NOMO-1 treated with dmso at 0.1 percent for 144 hours (cell line): ENCODE measurements around the gene MED16.
"Not testable (repeated sequence)": the region's sequence is repeated elsewhere in the genome, so short reads cannot be mapped to it uniquely, and the experiment has no call there.

Source experiments
- DNase-seq: peaks from one replicate; lab custom pipeline; 2025; ENCODE audit not compliant: unreplicated experiment; lab: John Stamatoyannopoulos, UW

Gene MED16

DNA sequence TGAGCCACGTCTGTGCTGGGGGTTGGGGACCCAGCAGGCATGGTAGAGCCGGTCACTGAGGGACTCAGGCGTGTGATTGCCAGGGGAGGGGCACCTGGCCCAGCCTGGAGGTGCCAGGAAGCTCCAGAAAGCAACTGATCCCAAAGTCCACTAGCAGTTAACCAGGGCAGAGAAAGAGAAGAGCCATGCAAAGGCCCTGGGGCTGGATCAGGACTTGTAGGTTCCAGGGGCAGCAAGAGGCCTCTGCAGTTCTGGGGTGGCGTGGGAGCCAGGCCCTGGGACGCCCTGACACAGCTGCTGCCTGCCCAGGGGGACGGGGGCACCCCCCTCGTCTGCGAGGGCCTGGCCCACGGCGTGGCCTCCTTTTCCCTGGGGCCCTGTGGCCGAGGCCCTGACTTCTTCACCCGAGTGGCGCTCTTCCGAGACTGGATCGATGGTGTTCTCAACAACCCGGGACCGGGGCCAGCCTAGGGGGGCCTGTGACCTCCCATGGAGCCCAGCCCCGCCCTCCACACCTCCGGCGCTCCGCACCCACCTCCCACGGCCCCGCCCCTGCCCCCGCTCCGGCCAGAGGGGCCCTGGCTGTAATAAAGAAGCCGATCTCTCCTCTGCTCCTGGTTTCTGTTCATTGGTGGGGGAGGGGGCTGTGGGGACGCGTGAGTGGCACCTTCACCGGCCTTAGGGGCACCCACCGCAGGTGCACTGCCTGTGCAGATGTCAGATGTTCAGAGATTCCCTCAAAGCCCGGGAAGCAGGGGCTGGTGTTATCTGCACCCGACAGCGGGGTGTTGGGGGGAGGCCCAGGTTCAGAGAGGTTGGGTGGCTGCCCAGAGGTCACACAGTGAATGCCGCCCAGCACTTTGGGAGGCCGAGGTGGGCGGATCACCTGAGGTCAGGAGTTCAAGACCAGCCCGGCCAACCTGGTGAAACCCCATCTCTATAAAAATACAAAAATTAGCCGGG is 61.3 kb downstream of the MED16 start:
- DNase-seq = no peak

DNA sequence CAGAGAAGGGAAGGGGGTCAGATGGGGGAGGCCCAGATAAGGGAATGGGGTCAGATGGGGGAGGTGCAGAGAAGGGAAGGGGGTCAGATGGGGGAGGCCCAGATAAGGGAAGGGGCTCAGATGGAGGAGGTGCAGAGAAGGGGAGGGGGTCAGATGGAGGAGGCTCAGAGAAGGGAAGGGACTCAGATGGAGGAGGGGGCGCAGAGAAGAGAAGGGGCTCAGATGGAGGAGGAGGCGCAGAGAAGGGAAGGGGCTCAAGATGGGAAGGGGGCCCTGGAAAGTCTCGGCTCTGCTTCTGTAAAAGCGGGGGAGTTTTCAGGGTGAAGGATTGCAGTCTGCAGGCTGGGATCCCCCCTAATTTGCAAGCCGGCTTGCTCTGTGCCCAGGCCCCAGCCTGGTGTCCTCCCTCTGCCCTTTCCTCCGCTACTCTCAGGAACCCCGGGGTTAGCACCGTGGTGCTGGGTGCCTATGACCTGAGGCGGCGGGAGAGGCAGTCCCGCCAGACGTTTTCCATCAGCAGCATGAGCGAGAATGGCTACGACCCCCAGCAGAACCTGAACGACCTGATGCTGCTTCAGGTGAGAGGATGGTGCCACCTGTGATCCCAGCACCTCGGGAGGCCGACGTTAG is 63.7 kb downstream of the MED16 start:
- DNase-seq = no peak

DNA sequence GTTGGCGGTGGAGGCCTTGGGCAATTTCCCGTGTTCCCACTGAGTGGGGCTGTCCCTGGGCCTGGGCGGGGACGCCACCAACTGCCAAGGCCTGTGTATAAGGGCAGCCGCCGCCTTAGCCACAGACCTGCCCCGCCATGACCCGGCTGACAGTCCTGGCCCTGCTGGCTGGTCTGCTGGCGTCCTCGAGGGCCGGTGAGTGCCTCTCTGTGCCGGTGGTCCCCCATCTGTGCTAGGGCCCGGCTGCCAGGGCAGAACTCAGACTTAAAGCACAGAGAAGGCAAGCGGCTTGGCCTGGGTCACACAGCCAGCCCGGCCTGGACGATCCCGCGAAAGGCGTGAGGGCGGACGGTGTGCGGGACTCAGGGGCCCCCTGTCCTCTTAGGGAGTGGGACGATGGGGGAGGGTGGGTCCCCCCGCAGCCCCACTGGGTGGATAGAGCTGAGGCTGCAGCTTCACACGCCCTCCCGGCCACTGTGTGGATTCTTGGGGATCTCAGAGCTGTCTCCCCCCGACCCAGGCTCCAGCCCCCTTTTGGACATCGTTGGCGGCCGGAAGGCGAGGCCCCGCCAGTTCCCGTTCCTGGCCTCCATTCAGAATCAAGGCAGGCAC is 65.2 kb downstream of the MED16 start, which contains the start of gene AZU1:
TSS of gene AZU1 (plus strand) at position 128 of the 612 bp plus-strand sequence. CDS start at position 138, 10 bp downstream.
- peak; percentile 73 for DNase-seq

DNA sequence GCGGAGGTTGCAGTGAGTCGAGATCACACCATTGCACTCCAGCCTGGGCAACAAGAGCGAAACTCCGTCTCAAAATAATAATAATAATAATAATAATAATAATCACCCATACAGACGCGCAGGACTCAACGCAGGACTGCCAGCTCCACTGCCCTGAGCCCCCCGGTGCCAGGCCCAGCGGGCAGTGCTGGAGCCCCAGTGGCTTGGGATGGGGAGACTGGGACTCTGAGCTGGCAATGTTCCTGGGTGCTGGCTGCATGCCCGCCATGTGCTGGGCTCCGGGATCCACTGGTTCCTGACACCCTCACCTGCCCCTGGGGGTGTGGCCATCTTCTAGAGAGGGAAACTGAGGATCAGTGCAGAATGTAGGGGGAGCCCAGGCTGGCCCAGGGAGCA is 65.7 kb downstream of the MED16 start:
- DNase-seq = no peak

DNA sequence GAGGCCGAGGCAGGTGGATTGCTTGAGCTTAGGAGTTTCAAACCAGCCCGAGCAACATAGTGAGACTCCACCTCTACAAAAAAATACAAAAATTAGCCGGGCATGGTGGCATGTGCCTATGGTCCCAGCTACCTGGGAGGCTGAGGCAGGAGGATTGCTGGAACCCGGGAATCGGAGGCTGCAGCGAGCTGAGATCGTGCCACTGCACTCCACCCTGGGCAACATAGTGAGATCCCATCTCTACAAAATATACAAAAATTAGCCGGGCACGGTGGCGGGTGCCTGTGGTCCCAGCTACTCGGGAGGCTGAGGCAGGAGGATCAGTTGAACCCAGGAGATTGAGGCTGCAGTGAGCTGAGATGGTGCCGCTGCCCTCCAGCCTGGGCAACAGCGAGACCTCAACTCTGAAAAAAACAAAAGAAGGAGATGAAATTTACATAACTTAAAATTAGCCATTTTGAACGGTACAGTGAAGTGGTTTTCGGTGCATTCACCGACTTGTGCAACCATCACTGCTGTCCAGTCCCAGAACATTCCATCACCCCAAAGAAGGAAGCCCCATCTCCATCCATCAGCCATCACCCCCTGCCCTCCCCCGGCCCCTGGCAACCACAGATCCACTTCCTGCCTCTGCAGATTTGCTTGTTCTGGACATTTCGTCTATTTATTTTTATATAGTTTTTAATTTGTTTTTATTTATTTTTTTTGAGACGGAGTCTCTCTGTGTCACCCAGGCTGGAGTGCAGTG is 66.9 kb downstream of the MED16 start:
- no peak for DNase-seq

DNA sequence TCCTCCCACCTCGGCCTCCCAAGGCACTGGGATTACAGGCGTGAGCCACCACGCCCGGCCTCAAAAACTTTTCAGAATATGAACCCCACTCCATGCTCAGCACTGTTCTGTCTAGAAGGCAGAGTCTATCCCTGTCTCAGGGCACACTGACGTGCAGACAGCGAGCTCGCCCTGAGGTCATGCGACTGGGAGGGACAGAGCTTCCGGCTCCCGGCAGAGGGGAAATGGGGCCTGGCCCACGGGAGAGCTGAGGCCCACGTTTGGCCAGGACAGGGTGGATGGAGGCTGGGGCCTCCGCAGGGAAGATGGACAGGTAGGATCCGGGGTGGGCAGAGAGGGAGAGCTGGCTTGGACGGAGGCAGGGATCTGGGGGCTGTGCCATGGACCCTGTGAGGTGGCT is 68.1 kb downstream of the MED16 start:
- peak; percentile 66 for DNase-seq

DNA sequence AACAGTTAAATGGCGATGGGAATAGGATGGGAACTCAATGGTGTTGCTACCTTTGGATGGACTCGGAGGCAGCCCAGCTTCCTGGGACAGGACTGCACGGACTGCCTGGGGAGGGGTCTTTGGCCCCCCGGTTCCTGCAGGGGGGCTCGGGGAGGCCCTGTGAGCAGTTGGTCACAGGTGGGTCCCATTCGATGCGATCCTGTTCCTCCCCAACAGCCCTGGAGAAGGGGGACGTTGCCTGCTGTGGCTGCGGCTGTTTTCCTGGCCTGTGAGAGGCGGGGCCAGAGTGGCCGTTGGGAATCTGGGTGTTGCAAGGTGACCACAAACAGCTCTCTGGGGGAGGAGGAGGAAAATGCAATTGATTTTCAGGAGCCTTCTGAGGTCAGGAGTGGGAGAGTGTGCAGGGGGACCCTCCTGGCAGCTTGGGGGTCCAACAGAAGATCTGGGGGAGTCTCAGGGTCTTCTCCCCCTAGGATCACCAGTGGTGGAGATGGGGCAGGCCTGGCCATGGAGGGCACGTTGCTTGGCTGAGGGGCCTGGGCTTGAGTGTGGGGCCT is 69.3 kb downstream of the MED16 start:
- peak; percentile 33 for DNase-seq

DNA sequence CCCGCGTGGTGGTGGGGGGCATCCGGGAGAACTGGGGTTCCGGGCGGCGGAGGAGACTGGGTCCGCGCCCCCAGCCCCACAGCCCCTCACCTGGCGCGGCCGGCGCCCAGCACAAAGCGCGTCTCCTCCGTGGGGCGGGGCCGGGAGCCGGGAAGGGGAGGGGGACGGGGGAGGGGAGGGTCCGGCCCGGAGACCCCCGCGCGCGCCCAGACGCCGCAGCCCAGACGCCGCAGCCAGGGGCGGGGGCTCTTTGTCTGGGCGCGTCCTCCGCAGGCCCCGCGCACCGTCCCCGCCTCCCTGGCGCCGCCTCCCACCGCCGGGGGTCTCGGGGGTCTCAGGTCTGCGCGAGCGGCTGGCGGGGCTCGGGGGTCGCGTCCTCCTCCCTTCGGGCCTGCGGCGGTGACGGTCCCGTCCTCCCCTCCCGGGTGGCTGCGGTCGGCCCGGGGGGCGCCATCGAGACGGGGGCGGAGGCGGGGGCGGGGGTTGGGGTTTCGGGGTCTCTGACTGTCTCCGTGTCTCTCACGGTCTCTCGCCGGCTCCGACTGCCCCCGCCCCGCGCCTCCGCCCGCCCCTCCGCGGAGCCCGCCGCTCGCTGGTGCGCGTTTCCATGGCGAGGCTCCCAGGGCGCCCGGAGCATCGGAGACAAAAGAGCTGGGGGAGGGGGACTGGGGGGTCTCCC is 71.0 kb downstream of the MED16 start, which contains the start of gene PLPPR3:
TSS of gene PLPPR3 (minus strand) at position 131 of the 679 bp plus-strand sequence. CDS start 396 bp downstream, outside the sequence.
- no peak for DNase-seq

DNA sequence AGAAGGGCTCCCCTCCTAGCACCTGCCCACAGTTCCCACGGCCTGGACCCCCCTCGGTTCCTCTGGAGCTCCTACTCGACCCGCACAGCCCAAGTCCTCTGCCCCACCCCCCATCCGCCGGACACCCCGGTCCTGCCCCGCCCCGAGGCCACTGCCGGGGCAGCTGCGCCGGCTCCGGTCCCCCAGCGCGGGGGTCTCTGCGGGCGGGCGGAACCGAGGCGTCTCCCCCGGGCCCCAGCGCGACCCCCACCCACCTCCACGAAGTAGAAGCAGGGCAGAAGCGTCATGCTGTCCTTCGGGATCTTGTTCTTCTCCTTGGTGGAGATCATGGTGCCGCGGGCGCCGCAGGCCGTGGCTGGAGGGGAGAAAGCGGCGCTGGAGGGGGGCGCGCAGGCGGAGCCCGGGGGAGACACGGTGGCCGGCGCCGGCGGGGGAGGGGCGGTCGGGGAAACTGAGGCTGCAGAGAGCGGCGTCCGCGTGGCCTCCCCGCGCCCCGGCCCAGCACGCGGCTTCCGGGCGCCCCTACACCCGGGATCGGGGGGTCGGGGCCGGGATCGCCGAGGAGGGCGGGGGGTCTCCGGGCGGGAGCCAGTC is 71.7 kb downstream of the MED16 start:
- DNase-seq = no peak

DNA sequence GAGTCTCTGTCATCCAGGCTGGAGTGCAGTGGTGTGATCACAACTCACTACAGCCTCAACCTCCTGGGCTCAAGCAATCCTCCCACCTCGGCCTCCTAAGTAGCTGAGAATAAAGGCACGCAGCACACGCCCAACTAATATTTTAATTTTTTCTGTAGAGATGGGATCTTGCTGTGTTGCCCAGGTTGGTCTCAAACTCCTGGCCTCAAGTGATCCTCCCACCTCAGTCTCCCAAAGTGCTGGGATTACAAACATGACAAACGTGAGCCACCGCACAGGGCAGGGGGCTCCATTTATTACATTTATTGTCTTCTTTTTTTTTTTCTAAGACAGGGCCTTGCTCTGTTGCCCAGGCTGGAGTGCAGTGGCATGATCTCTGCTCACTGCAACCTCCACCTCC is 72.8 kb downstream of the MED16 start:
- not testable (repeated sequence) for DNase-seq
